VCaP (cell line): ENCODE measurements around the gene NPFF.
"Not testable (repeated sequence)": the region's sequence is repeated elsewhere in the genome, so short reads cannot be mapped to it uniquely, and the experiment has no call there.

Experiments used
- H3K27ac ChIP-seq: fragments of 450-650 bp; 2 replicates; pipeline ENCODE4 v1.5.1; 2017
- CTCF ChIP-seq: fragments of 450-650 bp; conservative IDR thresholded peaks from 2 replicates; pipeline ENCODE4 v1.5.1; 2017; ENCODE audit warnings: mild to moderate bottlenecking, moderate library complexity

The NPFF gene

GRCh38 chr12:53506881-53507602 is at the start of gene NPFF:
Gene NPFF (minus strand): TSS chr12:53507484. CDS start chr12:53507474, 10 bp downstream.
- no peak for TF ChIP-seq CTCF
- no peak within 1 kb of the TSS for H3K27ac ChIP-seq

- H3K27ac ChIP-seq: no peak overlapping the region
- no peak for TF ChIP-seq CTCF
These were observed 45.4 kb upstream of the NPFF start for GRCh38 chr12:53552361-53553327.

- H3K27ac ChIP-seq: no peak overlapping the region
- no peak for TF ChIP-seq CTCF
These were observed 44.6 kb upstream of the NPFF start for GRCh38 chr12:53551889-53552291.

- H3K27ac ChIP-seq: no peak overlapping the region
- no peak for TF ChIP-seq CTCF
These were observed 43.3 kb upstream of the NPFF start for GRCh38 chr12:53550595-53550994.

GRCh38 chr12:53550131-53550530 is 42.8 kb upstream of the NPFF start:
- H3K27ac ChIP-seq: not testable (repeated sequence)

GRCh38 chr12:53548354-53548753 is 41.1 kb upstream of the NPFF start:
- H3K27ac ChIP-seq: not testable (repeated sequence)

- peak; percentile 95 for TF ChIP-seq CTCF
- peak overlapping the region; percentile 99 for H3K27ac ChIP-seq
These were observed 36.3 kb upstream of the NPFF start for GRCh38 chr12:53543539-53543938.

- no peak for TF ChIP-seq CTCF
- peak overlapping the region; percentile 99 for H3K27ac ChIP-seq
These were observed 32.2 kb upstream of the NPFF start for GRCh38 chr12:53539526-53539925.
